ENCODE results near the gene KRT34.

The KRT34 gene

DNA sequence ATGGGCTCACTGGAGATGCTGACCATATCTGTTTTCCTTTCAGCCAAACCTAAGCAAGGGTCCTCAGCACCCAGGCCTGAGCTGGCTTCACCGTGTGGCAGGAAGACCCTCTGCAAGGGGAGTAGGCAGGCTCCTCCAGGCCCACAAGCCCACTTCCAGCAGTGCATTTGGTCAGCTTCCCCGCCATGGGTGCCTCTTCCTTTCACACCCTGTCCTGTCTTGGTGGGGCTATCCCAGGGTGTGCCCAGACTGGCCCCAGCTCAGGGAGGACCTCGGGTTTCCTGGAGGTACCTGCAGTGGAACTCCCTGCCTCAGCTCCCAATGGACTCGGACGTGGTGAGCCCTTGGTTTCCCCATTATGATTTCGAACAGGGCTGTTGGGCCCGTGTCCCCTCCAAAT lies 53.9 kb downstream of the KRT34 start:
- no peak for DNase-seq
